Fibroblast of skin of scalp (primary cell): ENCODE results near the gene ACSM5.
"Not testable (repeated sequence)": the region's sequence is repeated elsewhere in the genome, so short reads cannot be mapped to it uniquely, and the experiment has no call there.

Source experiments
- DNase-seq: peaks from one replicate; pipeline ENCODE4 v3.0.0-alpha.2; 2013

Gene ACSM5

DNA sequence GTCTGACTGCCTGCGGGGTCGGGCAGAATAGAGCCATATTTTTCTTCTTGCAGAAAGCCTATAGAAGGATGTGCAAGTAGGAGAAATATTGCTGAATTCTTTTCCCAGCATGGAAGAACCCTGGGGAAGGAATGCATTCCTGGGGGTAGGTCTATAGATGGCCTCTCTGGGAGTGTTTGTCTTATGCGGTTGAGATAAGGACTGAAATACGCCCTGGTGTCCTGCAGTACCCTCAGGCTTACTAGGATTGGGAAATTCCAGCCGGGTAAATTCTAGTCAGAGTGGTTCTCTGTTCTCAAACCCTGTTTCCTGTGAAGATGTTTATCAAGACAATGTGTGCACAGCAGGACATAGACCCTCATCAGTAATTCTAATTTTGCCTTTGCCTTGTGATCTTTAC is 44.3 kb downstream of the ACSM5 start:
- not testable (repeated sequence) for DNase-seq

DNA sequence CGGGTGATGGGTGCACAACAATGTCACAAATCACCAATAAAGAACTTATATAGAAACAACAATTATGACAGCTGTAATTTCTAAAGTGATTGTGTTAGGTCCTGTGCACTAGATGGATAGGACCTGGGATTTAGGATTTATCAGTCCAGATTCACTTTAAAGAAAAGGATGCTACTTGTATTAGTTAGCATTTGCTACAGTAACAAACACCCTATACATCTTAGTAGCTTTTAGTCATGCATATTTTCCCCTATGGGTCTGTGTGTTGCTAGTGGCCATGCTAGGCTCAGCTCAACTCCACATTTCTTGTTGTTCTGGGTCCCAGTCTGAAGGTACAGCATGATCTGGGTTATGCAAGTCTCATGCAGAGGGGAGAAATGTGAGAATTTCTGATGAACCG is 49.9 kb downstream of the ACSM5 start:
- DNase-seq, result not testable (repeated sequence)

GRCh38 chr16:20460313-20460712 is 51.0 kb downstream of the ACSM5 start:
- DNase-seq, result not testable (repeated sequence)

DNA sequence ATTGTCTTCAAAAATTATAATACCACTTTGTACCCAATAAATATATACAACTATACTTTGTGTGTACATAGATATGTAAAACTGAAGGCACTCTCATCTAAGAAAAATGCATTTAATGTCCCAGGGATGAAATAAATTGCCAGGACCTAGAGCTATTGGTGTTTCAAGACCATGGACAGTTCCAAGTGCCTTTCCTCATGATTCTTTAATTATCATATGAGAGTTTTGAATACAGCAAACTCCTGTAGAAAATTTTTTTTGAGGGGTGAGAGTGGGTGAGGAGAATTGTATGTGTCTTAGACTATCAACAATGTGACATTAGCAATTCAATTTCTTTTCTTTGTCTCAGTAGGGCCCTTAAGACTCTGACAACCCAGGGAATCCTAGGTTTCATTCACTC is 59.6 kb downstream of the ACSM5 start:
- DNase-seq, result not testable (repeated sequence)

DNA sequence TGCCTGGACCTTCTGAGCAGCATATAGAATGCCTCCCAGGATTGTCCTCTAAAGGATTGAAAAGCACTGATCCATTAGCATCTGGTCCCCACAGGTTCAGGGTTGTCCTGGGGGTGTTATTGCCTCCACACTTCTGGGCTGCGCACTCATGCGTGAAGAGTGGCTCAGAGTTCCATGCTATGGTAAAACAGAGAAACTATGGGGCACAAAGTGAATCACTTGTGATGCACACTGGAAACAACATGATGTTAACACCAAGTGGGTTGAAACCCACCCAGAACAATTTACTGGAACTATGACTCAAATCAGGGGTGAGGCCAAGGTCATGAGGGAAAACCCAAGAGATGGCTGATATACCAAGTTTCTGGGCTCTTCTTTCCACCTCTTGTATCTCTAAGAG is 60.6 kb downstream of the ACSM5 start:
- DNase-seq, result not testable (repeated sequence)

GRCh38 chr16:20470732-20471131 is 61.4 kb downstream of the ACSM5 start:
- DNase-seq, result not testable (repeated sequence)

- DNase-seq, result not testable (repeated sequence)
Observed at GRCh38 chr16:20477188-20477744, 67.9 kb downstream of the ACSM5 start.

DNA sequence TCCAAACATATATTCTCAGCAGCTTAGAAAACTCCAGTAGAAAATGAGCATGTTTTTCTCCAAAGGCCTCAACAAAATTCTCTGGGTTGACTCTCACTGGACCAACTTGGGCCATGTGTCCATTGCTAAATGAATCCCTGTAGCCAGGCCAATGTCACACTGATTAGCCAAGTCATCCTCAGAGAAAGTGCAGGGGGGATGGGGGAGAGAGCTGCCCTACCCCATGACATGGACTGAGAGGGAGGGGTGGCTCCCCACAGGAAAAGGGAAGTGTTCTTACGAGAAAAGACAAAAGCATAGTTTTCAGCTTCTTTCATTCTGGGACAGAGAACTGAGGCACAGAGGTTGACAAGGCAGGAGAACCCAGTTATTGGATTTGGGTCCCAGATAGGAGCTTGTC is 74.7 kb downstream of the ACSM5 start:
- not testable (repeated sequence) for DNase-seq

DNA sequence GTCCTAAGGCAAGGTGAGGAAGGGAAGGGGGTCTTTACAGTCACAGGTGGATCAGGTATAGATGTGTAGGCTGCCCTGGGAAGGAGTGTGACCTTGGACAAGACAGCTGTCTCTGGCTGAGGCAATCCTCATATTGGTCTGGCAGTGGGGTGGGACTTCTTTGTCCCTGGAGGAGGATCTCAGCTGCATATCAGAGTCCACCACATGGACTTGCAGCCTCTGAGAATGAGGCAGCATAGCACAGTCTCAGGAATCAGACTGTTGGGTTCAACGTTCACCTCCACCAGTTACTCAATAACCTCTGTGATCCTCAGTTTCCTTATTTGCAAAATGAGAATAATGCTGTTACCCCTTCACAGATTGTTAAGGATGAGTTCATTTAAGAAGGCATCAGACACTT is 75.4 kb downstream of the ACSM5 start:
- DNase-seq, result no peak

DNA sequence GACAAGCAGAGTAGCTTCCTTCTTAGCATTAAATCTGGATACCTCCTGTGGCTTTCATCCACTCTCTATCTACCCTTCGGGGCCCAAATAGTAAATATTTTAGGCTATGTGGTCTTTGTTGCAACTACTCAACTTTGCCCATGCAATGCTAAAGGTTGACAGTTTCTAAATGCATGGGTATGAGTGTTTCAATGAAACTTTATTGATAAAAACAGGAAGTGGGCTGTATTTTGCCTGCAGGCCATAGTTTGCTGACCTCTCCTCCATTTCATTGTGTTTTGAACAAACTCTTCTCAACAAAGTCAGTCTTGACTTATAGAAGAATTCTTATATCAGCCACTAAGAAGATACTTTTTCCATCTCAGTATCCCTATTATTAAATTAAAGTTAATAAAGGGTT is 76.1 kb downstream of the ACSM5 start:
- DNase-seq, result no peak
